ENCODE data around the gene C19orf47. TPM values are rescaled to one million over a fixed set of nuclear protein-coding genes. Genes with fewer than 3 reads are reported as not detected.

C19orf47 gene
- polyA plus RNA-seq, 3 donors, result 7.6 to 10.2 (median 8.0) TPM

DNA sequence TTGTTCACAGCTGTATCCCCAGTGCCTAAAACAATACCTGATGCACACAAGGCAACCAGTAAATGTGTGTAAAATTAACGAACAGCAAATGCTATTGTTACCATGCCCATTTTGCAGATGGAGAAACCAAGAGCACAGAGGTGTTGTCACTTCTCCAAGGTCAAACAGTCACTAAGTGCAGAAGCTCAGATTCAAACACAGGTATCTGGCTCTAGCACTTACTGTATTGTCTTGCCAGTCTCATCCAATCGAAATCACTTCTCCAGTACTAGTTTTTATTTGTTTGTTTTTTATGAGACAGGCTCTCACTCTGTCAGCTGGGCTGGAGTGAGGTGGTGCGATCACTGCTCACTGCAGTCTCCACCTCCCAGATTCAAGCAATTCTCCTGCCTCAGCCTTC lies 14.0 kb upstream of the C19orf47 start:
- Histone ChIP-seq H2AFZ (ENCODE audit: insufficient read depth, low read depth, low read length, poor library complexity, severe bottlenecking) (no peak overlapping the region), H3K4me2 (replicated peaks; ENCODE audit: extremely low read depth, low read length, poor library complexity, severe bottlenecking) (no peak overlapping the region), H3K4me1 (ENCODE audit: control insufficient read depth in 1 of 2, insufficient read depth in 2 of 2, low read length in 2 of 2) (peaks cover 98 to 100% of the 10 kb centered on the region in 2 donors), H3K36me3 (replicated peaks in 1 of 2; ENCODE audit: control insufficient read depth in 1 of 2, insufficient read depth in 2 of 2, low read length in 2 of 2) (peaks cover under 1 to 5% of the 10 kb centered on the region in 2 donors), H3K27ac (ENCODE audit: low read depth in 1 of 2, low read length in 2 of 2) (peak overlapping the region; percentile 82 to 89), H3K4me3 (replicated peaks in 1 of 3; ENCODE audit: low read depth in 2 of 3, low read length in 3 of 3) (no peak overlapping the region), H4K20me1 (ENCODE audit: insufficient read depth, low read length) (peaks cover 7% of the 10 kb centered on the region), H3K79me2 (ENCODE audit: insufficient read depth, low read length) (peaks cover 27% of the 10 kb centered on the region), H3K27me3 (ENCODE audit: control insufficient read depth in 2 of 2, insufficient read depth in 2 of 2, low read length in 2 of 2) (no peaks in the 10 kb centered on the region), H3K9me3 (replicated peaks in 1 of 2; ENCODE audit: control insufficient read depth in 1 of 2, insufficient read depth in 1 of 2, low read length in 2 of 2) (no peaks in the 10 kb centered on the region), H3K9ac (ENCODE audit: insufficient read depth, low read length, poor library complexity, severe bottlenecking) (no peak overlapping the region)
- Mint-ChIP-seq H3K4me3 (no peak overlapping the region), H3K4me1 (peaks cover 89% of the 10 kb centered on the region), H3K36me3 (peaks cover 4 to 15% of the 10 kb centered on the region in 2 donors), H3K27me3 (ENCODE audit: low read depth in 3 of 3) (peaks cover 0 to 3% (median 3%) of the 10 kb centered on the region in 3 donors), H3K27ac (peak overlapping the region; percentile 73 to 98 (median 94)), H3K9me3 (peaks cover 0 to 4% (median 0%) of the 10 kb centered on the region in 7 donors)
- DNase-seq, result no peak
- 100% methylated on average over 1 of the region's 3 CpGs for WGBS (ENCODE audit: insufficient coverage)
- intact Hi-C loops (cut with micrococcal nuclease), result loop anchor here (5.0 to 10.0 kb wide), 2 partner anchors 80 to 103 kb away; partner anchors contain the start of genes BLVRB (in 1 of the 2), SERTAD3 (in 1 of the 2) and SPTBN4 (in 1 of the 2)
- TF ChIP-seq, protein P1, sequence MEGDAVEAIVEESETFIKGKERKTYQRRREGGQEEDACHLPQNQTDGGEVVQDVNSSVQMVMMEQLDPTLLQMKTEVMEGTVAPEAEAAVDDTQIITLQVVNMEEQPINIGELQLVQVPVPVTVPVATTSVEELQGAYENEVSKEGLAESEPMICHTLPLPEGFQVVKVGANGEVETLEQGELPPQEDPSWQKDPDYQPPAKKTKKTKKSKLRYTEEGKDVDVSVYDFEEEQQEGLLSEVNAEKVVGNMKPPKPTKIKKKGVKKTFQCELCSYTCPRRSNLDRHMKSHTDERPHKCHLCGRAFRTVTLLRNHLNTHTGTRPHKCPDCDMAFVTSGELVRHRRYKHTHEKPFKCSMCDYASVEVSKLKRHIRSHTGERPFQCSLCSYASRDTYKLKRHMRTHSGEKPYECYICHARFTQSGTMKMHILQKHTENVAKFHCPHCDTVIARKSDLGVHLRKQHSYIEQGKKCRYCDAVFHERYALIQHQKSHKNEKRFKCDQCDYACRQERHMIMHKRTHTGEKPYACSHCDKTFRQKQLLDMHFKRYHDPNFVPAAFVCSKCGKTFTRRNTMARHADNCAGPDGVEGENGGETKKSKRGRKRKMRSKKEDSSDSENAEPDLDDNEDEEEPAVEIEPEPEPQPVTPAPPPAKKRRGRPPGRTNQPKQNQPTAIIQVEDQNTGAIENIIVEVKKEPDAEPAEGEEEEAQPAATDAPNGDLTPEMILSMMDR (IDR thresholded peaks at IDR 0.05), result no peak

DNA sequence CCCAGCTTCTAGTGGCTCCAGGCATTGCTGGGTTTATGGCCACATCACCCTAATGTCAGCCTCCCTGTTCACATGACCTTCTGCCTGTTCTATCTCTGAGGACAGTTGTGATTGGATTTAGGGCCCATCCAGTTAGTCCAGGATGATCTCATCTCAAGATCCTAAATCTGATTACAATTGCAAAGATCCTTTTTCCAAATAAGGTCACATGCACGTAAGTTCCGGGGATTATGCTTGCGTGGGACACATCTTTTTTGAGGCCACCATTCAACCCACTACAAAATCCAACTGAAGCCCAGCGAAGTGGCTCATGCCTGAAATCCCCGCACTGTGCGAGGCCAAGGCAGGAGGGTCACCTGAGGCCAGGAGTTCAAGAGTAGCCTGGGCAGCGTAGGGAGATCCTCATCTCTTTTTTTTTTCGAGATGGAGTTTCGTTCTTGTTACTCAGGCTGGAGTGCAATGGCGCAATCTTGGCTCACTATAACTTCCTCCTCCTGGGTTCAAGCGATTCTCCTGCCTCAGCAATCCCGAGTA lies 12.6 kb upstream of the C19orf47 start:
- Histone ChIP-seq H3K9me3 (replicated peaks in 1 of 2; ENCODE audit: control insufficient read depth in 1 of 2, insufficient read depth in 1 of 2, low read length in 2 of 2) (no peaks in the 10 kb centered on the region), H3K4me1 (ENCODE audit: control insufficient read depth in 1 of 2, insufficient read depth in 2 of 2, low read length in 2 of 2) (peaks cover 100% of the 10 kb centered on the region in 2 donors), H3K79me2 (ENCODE audit: insufficient read depth, low read length) (peaks cover 39% of the 10 kb centered on the region), H3K4me2 (replicated peaks; ENCODE audit: extremely low read depth, low read length, poor library complexity, severe bottlenecking) (peak overlapping the region; percentile 55), H3K4me3 (replicated peaks in 1 of 3; ENCODE audit: low read depth in 2 of 3, low read length in 3 of 3) (peak overlapping the region in 1 of 3 experiments; percentile 52), H4K20me1 (ENCODE audit: insufficient read depth, low read length) (no peaks in the 10 kb centered on the region), H3K27ac (ENCODE audit: low read depth in 1 of 2, low read length in 2 of 2) (peak overlapping the region; percentile 89 to 90), H3K9ac (ENCODE audit: insufficient read depth, low read length, poor library complexity, severe bottlenecking) (no peak overlapping the region), H2AFZ (ENCODE audit: insufficient read depth, low read depth, low read length, poor library complexity, severe bottlenecking) (no peak overlapping the region), H3K27me3 (ENCODE audit: control insufficient read depth in 2 of 2, insufficient read depth in 2 of 2, low read length in 2 of 2) (no peaks in the 10 kb centered on the region), H3K36me3 (replicated peaks in 1 of 2; ENCODE audit: control insufficient read depth in 1 of 2, insufficient read depth in 2 of 2, low read length in 2 of 2) (no peaks in the 10 kb centered on the region)
- intact Hi-C loops (cut with micrococcal nuclease), result loop anchor here (1.0 to 10.0 kb wide), 3 partner anchors 12 to 104 kb away; partner anchors contain the start of genes BLVRB (in 1 of the 2), C19orf47 (in 1 of the 2), PLD3 (in 1 of the 2) and SERTAD3 (in 1 of the 2)
- H3K27ac Mint-ChIP-seq, result peak overlapping the region; percentile 92 to 98 (median 97)
- peaks cover 6 to 12% of the 10 kb centered on the region in 2 donors for H3K36me3 Mint-ChIP-seq
- WGBS (ENCODE audit: insufficient coverage), result 9% methylated on average over 8 of the region's 12 CpGs
- peak overlapping the region; percentile 53 to 66 for H3K4me3 Mint-ChIP-seq
- TF ChIP-seq, protein P1 (IDR thresholded peaks at IDR 0.05), result no peak
- DNase-seq, result peak; percentile 73 to 93 (median 85)
- H3K27me3 Mint-ChIP-seq (ENCODE audit: low read depth in 3 of 3), result peaks cover 0 to 3% (median 3%) of the 10 kb centered on the region in 3 donors
- peaks cover 0 to 4% (median 0%) of the 10 kb centered on the region in 7 donors for H3K9me3 Mint-ChIP-seq
- peaks cover 90% of the 10 kb centered on the region for H3K4me1 Mint-ChIP-seq

All from CD14-positive monocyte (primary cell).